CD14-positive monocyte (primary cell): Measurements from ENCODE around the gene PTPRD. TPM values are rescaled to one million over a fixed set of nuclear protein-coding genes. Genes with fewer than 3 reads are reported as not detected.

Experiments used
- DNase-seq, 3 donors: peaks; one replicate each; pipeline ENCODE4 v3.0.0-alpha.2; 2011 to 2022
- H2AFZ ChIP-seq: 2 replicates; pipeline ENCODE4 v1.6.0; 2012; ENCODE audit warnings: mild to moderate bottlenecking, low read depth, low read length, inconsistent platforms; ENCODE audit not compliant: insufficient read depth, poor library complexity, severe bottlenecking
- H3K27ac ChIP-seq, 2 donors: 1 replicate in 1 of 2; 2 replicates in 1 of 2; pipeline ENCODE4 v1.5.1; 2012 to 2013; ENCODE audit warnings: low read length in 2 of 2, control low read depth in 1 of 2, inconsistent platforms in 1 of 2, low read depth in 1 of 2, mild to moderate bottlenecking in 1 of 2
- H3K27me3 ChIP-seq, 2 donors: one replicate each; pipeline versions ENCODE4 v1.6.0 to v1.6.1; 2011 to 2013; ENCODE audit warnings: low read length in 2 of 2; ENCODE audit not compliant: control insufficient read depth in 2 of 2, insufficient read depth in 2 of 2
- H3K36me3 ChIP-seq, 2 donors: replicated peaks in 1 of 2; 1 replicate in 1 of 2; 2 replicates in 1 of 2; pipeline versions ENCODE4 v1.5.1 to v1.6.1; 2012 to 2013; ENCODE audit warnings: low read length in 2 of 2, control low read depth in 1 of 2, inconsistent platforms in 1 of 2, mild to moderate bottlenecking in 1 of 2; ENCODE audit not compliant: insufficient read depth in 2 of 2, control insufficient read depth in 1 of 2
- H3K4me1 ChIP-seq, 2 donors: 1 replicate in 1 of 2; 2 replicates in 1 of 2; pipeline versions ENCODE4 v1.5.1 to v1.6.1; 2012 to 2013; ENCODE audit warnings: low read length in 2 of 2, control low read depth in 1 of 2, inconsistent platforms in 1 of 2, mild to moderate bottlenecking in 1 of 2, moderate library complexity in 1 of 2; ENCODE audit not compliant: insufficient read depth in 2 of 2, control insufficient read depth in 1 of 2
- H3K4me2 ChIP-seq: replicated peaks from 2 replicates; pipeline ENCODE3; 2012; ENCODE audit warnings: low read length, moderate library complexity, mild to moderate bottlenecking; ENCODE audit not compliant: poor library complexity, severe bottlenecking; ENCODE audit errors: extremely low read depth
- H3K4me3 ChIP-seq, 3 experiments: fragments of 200-600 bp in 1 of 3; sonication (generic) in 1 of 3; replicated peaks in 1 of 3; 1 replicate in 2 of 3; 2 replicates in 1 of 3; pipeline ENCODE4 v1.5.1; 2011 to 2013; ENCODE audit warnings: low read length in 3 of 3, mild to moderate bottlenecking in 3 of 3, control low read depth in 2 of 3, low read depth in 2 of 3, inconsistent platforms in 1 of 3, moderate library complexity in 1 of 3
- H3K79me2 ChIP-seq: 2 replicates; pipeline ENCODE4 v1.6.0; 2012; ENCODE audit warnings: mild to moderate bottlenecking, control low read depth, inconsistent platforms, low read length, moderate library complexity; ENCODE audit not compliant: insufficient read depth
- H3K9ac ChIP-seq: 2 replicates; pipeline ENCODE4 v1.6.0; 2017; ENCODE audit warnings: low read length, mild to moderate bottlenecking; ENCODE audit not compliant: insufficient read depth, poor library complexity, severe bottlenecking
- H3K9me3 ChIP-seq, 2 donors: replicated peaks in 1 of 2; 1 replicate in 1 of 2; 2 replicates in 1 of 2; pipeline versions ENCODE4 v1.5.1 to v1.6.1; 2012 to 2013; ENCODE audit warnings: low read length in 2 of 2, control low read depth in 1 of 2; ENCODE audit not compliant: control insufficient read depth in 1 of 2, insufficient read depth in 1 of 2
- H4K20me1 ChIP-seq: 2 replicates; pipeline ENCODE4 v1.6.0; 2012; ENCODE audit warnings: mild to moderate bottlenecking, low read length, control low read depth, moderate library complexity; ENCODE audit not compliant: insufficient read depth
- H3K27ac Mint-ChIP-seq, 7 donors: one replicate each; pipeline ENCODE4 v1.8.0; 2020; ENCODE audit warnings: mild to moderate bottlenecking in 7 of 7, mixed read lengths in 7 of 7, moderate library complexity in 6 of 7, inconsistent platforms in 2 of 7
- H3K27me3 Mint-ChIP-seq, 3 donors: one replicate each; pipeline ENCODE4 v1.8.0; 2021 to 2022; ENCODE audit warnings: low read depth in 3 of 3, mild to moderate bottlenecking in 3 of 3, mixed read lengths in 3 of 3, moderate library complexity in 3 of 3, inconsistent platforms in 1 of 3
- H3K36me3 Mint-ChIP-seq, 2 donors: one replicate each; pipeline ENCODE4 v1.8.0; 2020; ENCODE audit warnings: mixed read lengths in 2 of 2, inconsistent platforms in 1 of 2, mild to moderate bottlenecking in 1 of 2
- H3K4me1 Mint-ChIP-seq: one replicate; pipeline ENCODE4 v1.8.0; 2020; ENCODE audit warnings: mild to moderate bottlenecking, mixed read lengths
- H3K4me3 Mint-ChIP-seq, 2 donors: one replicate each; pipeline ENCODE4 v1.8.0; 2020; ENCODE audit warnings: mild to moderate bottlenecking in 2 of 2, mixed read lengths in 2 of 2, moderate library complexity in 1 of 2
- H3K9me3 Mint-ChIP-seq, 7 donors: one replicate each; pipeline ENCODE4 v1.8.0; 2020 to 2022; ENCODE audit warnings: mixed read lengths in 7 of 7, mild to moderate bottlenecking in 6 of 7, moderate library complexity in 6 of 7, inconsistent platforms in 2 of 7
- CTCF ChIP-seq: fragments of 200-600 bp; IDR thresholded peaks from one replicate; pipeline ENCODE4 v1.8.0; 2022; ENCODE audit warnings: antibody characterized with exemption, mild to moderate bottlenecking
- WGBS: methylation state at CpG from one replicate; pipeline ENCODE4 v1.1.5; 2013; ENCODE audit warnings: missing lambda C conversion rate; ENCODE audit not compliant: insufficient coverage; 5-methylcytosine and 5-hydroxymethylcytosine counted together
- intact Hi-C, 2 donors: fragments of 100-400 bp; cut with micrococcal nuclease; formaldehyde crosslinking; loops; one replicate each; pipeline versions ENCODE4 v1.15.0 to v1.15.1; 2023
- polyA plus RNA-seq, 3 donors: library from polyadenylated mRNA; depleted of rRNA in 1 of 3; unstranded in 2 of 3; stranded (reverse) in 1 of 3; fragments of 300-500 nt in 2 of 3; fragments of >200 nt in 1 of 3; fragmentation: Illumina TruSeq in 2 of 3; gene quantifications; 1 replicate in 2 of 3; 2 replicates in 1 of 3; pipeline ENCODE4 v1.2.3, GENCODE V29; 2012 to 2021

Gene PTPRD
- polyA plus RNA-seq, 3 donors: not detected

DNA sequence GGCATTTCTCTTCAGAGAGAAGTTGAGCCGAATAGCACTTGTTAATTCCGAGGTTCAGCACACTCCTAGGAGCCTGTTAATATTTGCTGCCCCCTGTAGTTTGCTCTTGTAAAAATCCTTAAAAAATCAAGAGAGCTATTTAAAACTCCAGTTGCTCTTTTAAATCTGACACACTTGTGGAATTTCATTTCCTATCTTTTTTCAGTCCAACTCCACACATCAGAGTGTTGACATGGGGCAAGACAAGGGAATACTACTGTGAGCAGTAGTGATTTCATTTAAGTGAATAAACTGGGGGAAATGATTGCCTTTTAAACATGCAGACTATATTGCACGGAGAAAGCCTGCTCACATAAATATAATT lies 1717.0 kb downstream of the PTPRD start:
- Histone ChIP-seq H2AFZ (no peak overlapping the region), H3K4me3 (no peak overlapping the region), H3K79me2 (no peaks in the 10 kb centered on the region), H3K27me3 (no peaks in the 10 kb centered on the region), H4K20me1 (no peaks in the 10 kb centered on the region), H3K9ac (no peak overlapping the region), H3K4me1 (no peaks in the 10 kb centered on the region), H3K27ac (no peak overlapping the region), H3K36me3 (no peaks in the 10 kb centered on the region), H3K4me2 (no peak overlapping the region), H3K9me3 (no peaks in the 10 kb centered on the region)
- no peak for DNase-seq
- no peak overlapping the region for H3K27ac Mint-ChIP-seq
- H3K36me3 Mint-ChIP-seq: no peaks in the 10 kb centered on the region
- H3K9me3 Mint-ChIP-seq: no peaks in the 10 kb centered on the region
- intact Hi-C loops: loop anchor here in 1 of 2 donors (10.0 kb wide), 1 partner anchor 1321 kb away; no protein-coding TSS in a partner anchor
- H3K4me1 Mint-ChIP-seq: no peaks in the 10 kb centered on the region
- TF ChIP-seq CTCF: peak; percentile 41
- H3K27me3 Mint-ChIP-seq: peaks cover 0 to 1% (median 0%) of the 10 kb centered on the region in 3 donors
- no CpG with 5 or more reads among the region's 3 CpGs for WGBS
- H3K4me3 Mint-ChIP-seq: no peak overlapping the region

- no peaks in the 10 kb centered on the region for H3K9me3 Mint-ChIP-seq
- no peaks in the 10 kb centered on the region for H3K36me3 Mint-ChIP-seq
- no peaks in the 10 kb centered on the region for H3K4me1 Mint-ChIP-seq
- intact Hi-C loops: loop anchor here in 1 of 2 donors (10.0 kb wide), 1 partner anchor 1320 kb away; no protein-coding TSS in a partner anchor
- H3K9me3 ChIP-seq: no peaks in the 10 kb centered on the region
- no peak overlapping the region for H3K27ac Mint-ChIP-seq
- no peak overlapping the region for H2AFZ ChIP-seq
- H3K4me1 ChIP-seq: no peaks in the 10 kb centered on the region
- WGBS: no CpG with 5 or more reads among the region's 4 CpGs
- no peaks in the 10 kb centered on the region for H3K36me3 ChIP-seq
- H3K4me3 Mint-ChIP-seq: no peak overlapping the region
- H3K9ac ChIP-seq: no peak overlapping the region
- TF ChIP-seq CTCF: no peak
- no peaks in the 10 kb centered on the region for H3K27me3 ChIP-seq
- DNase-seq: no peak
- no peak overlapping the region for H3K27ac ChIP-seq
- H3K4me2 ChIP-seq: no peak overlapping the region
- no peak overlapping the region for H3K4me3 ChIP-seq
- H3K27me3 Mint-ChIP-seq: peaks cover 0 to 1% (median 0%) of the 10 kb centered on the region in 3 donors
- no peaks in the 10 kb centered on the region for H3K79me2 ChIP-seq
- no peaks in the 10 kb centered on the region for H4K20me1 ChIP-seq
These were observed 1717.5 kb downstream of the PTPRD start for GRCh38 chr9:8895106-8895860.
